ENCODE results near the gene TTL. TPM values are rescaled to one million over a fixed set of nuclear protein-coding genes. Genes with fewer than 3 reads are reported as not detected.
"Not testable (repeated sequence)": the region's sequence is repeated elsewhere in the genome, so short reads cannot be mapped to it uniquely, and the experiment has no call there.

TTL gene
- total RNA-seq (10 to 100 TPM; 45.9 to 46.1 TPM), polyA plus RNA-seq (4.6 TPM)

DNA sequence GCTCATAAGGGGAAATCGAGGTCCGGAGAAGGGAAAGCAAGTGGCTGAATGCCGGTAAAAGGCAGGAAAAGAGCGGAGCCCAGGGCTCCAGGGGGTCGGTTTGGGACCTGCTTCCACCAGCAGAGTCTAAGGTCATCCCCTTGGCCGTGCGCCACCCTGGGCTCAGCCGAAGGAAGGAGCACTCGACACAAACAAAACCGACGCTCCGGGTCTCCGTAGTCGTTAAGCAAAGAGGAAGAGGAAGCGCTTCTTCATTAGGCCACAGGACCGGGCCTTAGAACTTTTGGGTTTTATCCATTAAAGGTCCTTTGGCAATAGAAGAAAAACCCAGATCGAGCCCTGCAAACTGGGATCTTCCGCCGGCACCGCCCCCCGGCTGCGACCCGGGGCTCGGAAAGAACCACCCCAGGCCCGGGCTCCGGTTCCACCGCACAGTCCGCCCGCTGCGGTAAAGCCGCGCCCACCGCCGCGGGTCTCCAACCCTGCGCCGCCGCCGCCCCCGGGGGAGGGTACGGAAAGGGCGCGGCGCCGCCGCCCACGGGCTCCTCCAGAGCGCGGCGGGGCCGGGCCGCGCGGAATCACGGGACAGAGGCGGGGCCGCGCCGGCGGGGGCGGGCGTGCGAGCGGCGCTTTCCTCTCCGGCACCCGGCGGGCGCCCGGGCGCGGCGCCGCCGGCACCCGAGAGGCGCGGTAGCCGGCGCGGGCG lies at the start of gene TTL:
Gene TTL (plus strand): TSS at position 629 of the 706 bp plus-strand sequence. CDS start 189 bp downstream, outside the sequence.
- peak within 1 kb of the TSS; percentile 76 for H3K27ac ChIP-seq (ENCODE audit: low read depth, low read length)
- Mint-ChIP-seq H3K27ac (peak within 1 kb of the TSS; percentile 82 to 96 (median 93)), H3K27me3 (no peaks in the 10 kb centered on the region), H3K4me3 (peak within 1 kb of the TSS; percentile 92 to 99 (median 95)), H3K9me3 (no peaks in the 10 kb centered on the region), H3K36me3 (peaks cover 0 to 18% (median 0%) of the 10 kb centered on the region in 3 donors), H3K4me1 (peaks cover 23 to 32% (median 25%) of the 10 kb centered on the region in 3 donors)
- H3K27me3 ChIP-seq (ENCODE audit: insufficient read depth, low read length, poor library complexity, severe bottlenecking): no peaks in the 10 kb centered on the region
- DNase-seq: peak; percentile 67 to 81 (median 75)
- H3K4me3 ChIP-seq (ENCODE audit: low read length): peak within 1 kb of the TSS; percentile 91
- no peaks in the 10 kb centered on the region for H3K36me3 ChIP-seq (ENCODE audit: insufficient read depth, low read length)
- ChIA-PET POLR2A (interaction anchor here (0.5 kb wide), 1 partner anchor 22 kb away, joined by 3 read pairs; no protein-coding TSS in a partner anchor), CTCF (interaction anchor here (0.6 to 2.2 kb wide), 7 partner anchors 9 to 244 kb away, joined by 3 to 26 read pairs (median 5); no protein-coding TSS in a partner anchor)
- peaks cover 17% of the 10 kb centered on the region for H3K4me1 ChIP-seq (ENCODE audit: insufficient read depth, low read length)
- H3K9me3 ChIP-seq (ENCODE audit: low read length): no peaks in the 10 kb centered on the region

DNA sequence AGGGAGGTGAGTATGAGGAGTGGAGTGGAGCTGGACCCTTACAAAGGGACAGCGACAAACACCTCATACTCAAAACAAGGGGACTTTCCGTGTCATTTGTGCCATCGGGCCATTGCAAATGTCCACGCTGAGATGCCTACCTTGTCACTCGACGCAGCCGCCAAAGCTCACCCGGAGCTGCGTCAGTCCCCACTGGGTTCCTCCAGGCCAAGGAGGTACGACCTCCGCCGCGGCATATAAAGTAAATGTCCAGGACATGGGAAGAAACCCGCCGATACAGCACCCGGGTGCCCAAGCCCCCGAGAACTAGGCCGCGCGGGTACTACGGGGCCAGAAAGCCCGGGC lies 49.6 kb upstream of the TTL start:
- H3K9me3 Mint-ChIP-seq; H3K36me3 Mint-ChIP-seq; H3K27ac ChIP-seq (ENCODE audit: low read depth, low read length); H3K27me3 ChIP-seq (ENCODE audit: insufficient read depth, low read length, poor library complexity, severe bottlenecking); POLR2A ChIA-PET; H3K9me3 ChIP-seq (ENCODE audit: low read length); H3K4me3 ChIP-seq (ENCODE audit: low read length); H3K4me1 ChIP-seq (ENCODE audit: insufficient read depth, low read length); H3K36me3 ChIP-seq (ENCODE audit: insufficient read depth, low read length): not testable (repeated sequence)
- CTCF ChIA-PET: interaction anchor here (1.1 kb wide), 1 partner anchor 177 kb away, joined by 3 read pairs; the partner anchor contains the start of gene ZC3H8
- Mint-ChIP-seq H3K27ac (peak overlapping the region; percentile 19 to 90 (median 84)), H3K4me3 (peak overlapping the region; percentile 73 to 87 (median 82)), H3K27me3 (peaks cover 2 to 10% of the 10 kb centered on the region in 2 donors), H3K4me1 (peaks cover 18 to 26% (median 23%) of the 10 kb centered on the region in 3 donors)
- DNase-seq: peak in 1 of 5 donors; percentile 29

- H3K4me1 ChIP-seq (ENCODE audit: insufficient read depth, low read length); H3K9me3 Mint-ChIP-seq; H3K36me3 ChIP-seq (ENCODE audit: insufficient read depth, low read length); H3K36me3 Mint-ChIP-seq; H3K4me3 ChIP-seq (ENCODE audit: low read length); H3K27me3 ChIP-seq (ENCODE audit: insufficient read depth, low read length, poor library complexity, severe bottlenecking); H3K9me3 ChIP-seq (ENCODE audit: low read length): not testable (repeated sequence)
- Mint-ChIP-seq H3K27ac (peak overlapping the region in 7 of 8 donors; percentile 70 to 90 (median 86)), H3K27me3 (peaks cover 5 to 14% of the 10 kb centered on the region in 2 donors), H3K4me3 (peak overlapping the region; percentile 73 to 87 (median 82)), H3K4me1 (peaks cover 18 to 26% (median 23%) of the 10 kb centered on the region in 3 donors)
- peak overlapping the region; percentile 43 for H3K27ac ChIP-seq (ENCODE audit: low read depth, low read length)
- CTCF ChIA-PET: interaction anchor here (0.6 to 1.7 kb wide), 3 partner anchors 19 to 311 kb away, joined by 3 to 9 read pairs (median 3); partner anchors contain the start of gene ZC3H8
- POLR2A ChIA-PET: interaction anchor here (0.6 kb wide), 1 partner anchor 206 kb away, joined by 4 read pairs; no protein-coding TSS in a partner anchor
- peak in 2 of 5 donors; percentile 57 to 60 for DNase-seq
Observed at GRCh38 chr2:112432735-112433479, 49.0 kb upstream of the TTL start.

DNA sequence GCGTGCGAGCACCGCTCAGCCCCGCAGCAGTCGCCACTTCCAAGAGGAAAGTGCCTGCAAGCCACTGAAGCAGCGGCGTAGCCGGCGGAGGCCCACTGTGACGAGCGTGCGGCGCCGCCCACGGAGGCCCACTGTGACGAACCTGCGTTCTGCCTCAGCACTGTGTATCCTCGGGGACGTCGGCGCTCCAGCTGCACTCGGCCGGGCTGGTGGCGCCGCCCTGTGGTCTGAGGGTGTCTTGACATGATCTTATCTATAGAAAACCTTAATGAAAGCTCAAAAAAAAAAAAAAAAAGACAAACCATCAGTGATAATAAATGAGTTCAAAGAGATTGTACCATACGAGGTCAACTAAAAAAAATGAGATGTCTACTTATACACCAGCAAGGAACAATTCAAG lies 48.5 kb upstream of the TTL start, which contains the start of gene RGPD8:
Gene RGPD8 (minus strand): TSS at position 166 of the 400 bp plus-strand sequence. CDS start 192 bp downstream, outside the sequence.
- peak; percentile 85 to 92 (median 89) for DNase-seq
- peak within 1 kb of the TSS; percentile 73 to 87 (median 82) for H3K4me3 Mint-ChIP-seq
- H3K27ac Mint-ChIP-seq: peak within 1 kb of the TSS in 7 of 8 donors; percentile 70 to 90 (median 86)
- H3K9me3 ChIP-seq (ENCODE audit: low read length); H3K27me3 ChIP-seq (ENCODE audit: insufficient read depth, low read length, poor library complexity, severe bottlenecking); H3K36me3 ChIP-seq (ENCODE audit: insufficient read depth, low read length); H3K36me3 Mint-ChIP-seq; H3K4me1 ChIP-seq (ENCODE audit: insufficient read depth, low read length); H3K9me3 Mint-ChIP-seq; H3K4me3 ChIP-seq (ENCODE audit: low read length): not testable (repeated sequence)
- H3K27me3 Mint-ChIP-seq: peaks cover 8 to 19% of the 10 kb centered on the region in 2 donors
- peak within 1 kb of the TSS; percentile 43 for H3K27ac ChIP-seq (ENCODE audit: low read depth, low read length)
- CTCF ChIA-PET: interaction anchor here (0.6 to 1.7 kb wide), 2 partner anchors 18 to 312 kb away, joined by 3 to 9 read pairs; no protein-coding TSS in a partner anchor
- peaks cover 18 to 26% (median 23%) of the 10 kb centered on the region in 3 donors for H3K4me1 Mint-ChIP-seq
- POLR2A ChIA-PET: interaction anchor here (0.6 kb wide), 1 partner anchor 206 kb away, joined by 4 read pairs; no protein-coding TSS in a partner anchor

DNA sequence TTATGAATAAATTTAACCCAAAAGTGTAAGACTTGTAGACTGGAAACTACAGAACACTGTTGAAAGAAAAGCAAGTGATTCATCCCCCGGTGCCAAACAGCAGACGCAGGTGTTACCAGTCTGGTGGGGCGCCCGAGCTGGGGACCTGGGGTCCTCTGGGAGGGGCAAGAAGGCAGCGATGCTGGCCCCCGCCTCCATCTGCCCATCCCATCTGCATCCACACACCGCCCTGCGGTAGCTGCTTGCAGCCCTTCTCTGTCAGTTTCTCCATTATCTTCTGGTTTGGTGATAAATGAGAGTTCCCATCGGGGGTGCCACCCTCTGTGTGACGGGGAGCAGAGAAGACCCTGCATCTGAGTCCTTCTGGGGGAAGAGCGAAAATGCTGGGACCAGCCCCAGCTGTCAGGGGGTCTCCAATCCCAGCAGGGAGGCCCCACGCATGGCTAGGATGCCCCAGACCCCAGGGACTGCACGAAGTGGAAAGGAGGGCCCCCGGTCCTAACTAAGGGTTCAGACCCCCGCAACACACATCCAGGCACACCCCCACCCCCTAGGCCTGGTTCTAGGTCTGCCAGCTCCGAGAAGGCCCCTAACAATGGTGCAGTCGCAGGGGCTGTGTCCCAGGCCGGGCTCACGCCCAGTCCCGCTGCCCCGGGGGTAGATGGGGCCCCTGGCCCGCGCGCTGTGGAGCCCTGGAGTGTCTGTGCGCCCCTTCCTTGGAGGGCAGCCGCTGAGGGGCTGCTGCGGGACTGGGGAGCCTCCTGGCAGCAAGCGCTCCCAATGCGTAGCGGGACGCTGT lies 47.8 kb upstream of the TTL start:
- Mint-ChIP-seq H3K4me1 (peaks cover 18 to 26% (median 23%) of the 10 kb centered on the region in 3 donors), H3K27me3 (peaks cover 8 to 23% of the 10 kb centered on the region in 2 donors), H3K9me3 (no peaks in the 10 kb centered on the region), H3K36me3 (no peaks in the 10 kb centered on the region), H3K4me3 (peak overlapping the region in 2 of 7 donors; percentile 35 to 65), H3K27ac (peak overlapping the region in 1 of 8 donors; percentile 41)
- H3K27me3 ChIP-seq (ENCODE audit: insufficient read depth, low read length, poor library complexity, severe bottlenecking): no peaks in the 10 kb centered on the region
- CTCF ChIA-PET: interaction anchor here (1.7 kb wide), 1 partner anchor 313 kb away, joined by 9 read pairs; no protein-coding TSS in a partner anchor
- no peaks in the 10 kb centered on the region for H3K36me3 ChIP-seq (ENCODE audit: insufficient read depth, low read length)
- H3K4me1 ChIP-seq (ENCODE audit: insufficient read depth, low read length): peaks cover 4% of the 10 kb centered on the region
- no peaks in the 10 kb centered on the region for H3K9me3 ChIP-seq (ENCODE audit: low read length)
- POLR2A ChIA-PET: no interaction called here
- DNase-seq: no peak
- H3K27ac ChIP-seq (ENCODE audit: low read depth, low read length): no peak overlapping the region
- no peak overlapping the region for H3K4me3 ChIP-seq (ENCODE audit: low read length)

GRCh38 chr2:112434890-112435715 lies 46.9 kb upstream of the TTL start:
- Mint-ChIP-seq H3K27me3 (peaks cover 8 to 28% of the 10 kb centered on the region in 2 donors), H3K4me3 (peak overlapping the region in 3 of 7 donors; percentile 34 to 69 (median 41)), H3K4me1 (peaks cover 15 to 22% (median 19%) of the 10 kb centered on the region in 3 donors)
- H3K9me3 Mint-ChIP-seq; H3K4me3 ChIP-seq (ENCODE audit: low read length); H3K36me3 Mint-ChIP-seq; H3K27ac ChIP-seq (ENCODE audit: low read depth, low read length); H3K36me3 ChIP-seq (ENCODE audit: insufficient read depth, low read length); H3K9me3 ChIP-seq (ENCODE audit: low read length); H3K4me1 ChIP-seq (ENCODE audit: insufficient read depth, low read length); DNase-seq; H3K27ac Mint-ChIP-seq; H3K27me3 ChIP-seq (ENCODE audit: insufficient read depth, low read length, poor library complexity, severe bottlenecking); POLR2A ChIA-PET: not testable (repeated sequence)
- CTCF ChIA-PET: interaction anchor here (1.7 kb wide), 1 partner anchor 313 kb away, joined by 9 read pairs; no protein-coding TSS in a partner anchor
